Endothelial cell (in vitro differentiated cells): Measurements from ENCODE around the gene SYTL5. TPM values are rescaled to one million over a fixed set of nuclear protein-coding genes. Genes with fewer than 3 reads are reported as not detected.

Source experiments
- DNase-seq: peaks from one replicate; pipeline ENCODE4 v3.0.0; 2021; ENCODE audit warnings: low spot score
- H3K27ac Mint-ChIP-seq: one replicate; pipeline ENCODE4 v1.8.0; 2021; ENCODE audit warnings: mixed read lengths, inconsistent platforms; ENCODE audit not compliant: unreplicated experiment
- H3K27me3 Mint-ChIP-seq: one replicate; pipeline ENCODE4 v1.8.0; 2021; ENCODE audit warnings: mild to moderate bottlenecking, moderate library complexity, mixed read lengths, inconsistent platforms; ENCODE audit not compliant: unreplicated experiment
- H3K36me3 Mint-ChIP-seq: one replicate; pipeline ENCODE4 v1.8.0; 2021; ENCODE audit warnings: mild to moderate bottlenecking, low read depth, mixed read lengths, inconsistent platforms; ENCODE audit not compliant: unreplicated experiment
- H3K4me1 Mint-ChIP-seq: one replicate; pipeline ENCODE4 v1.8.0; 2021; ENCODE audit warnings: mild to moderate bottlenecking, mixed read lengths, inconsistent platforms; ENCODE audit not compliant: unreplicated experiment
- H3K4me3 Mint-ChIP-seq: one replicate; pipeline ENCODE4 v1.8.0; 2021; ENCODE audit warnings: mild to moderate bottlenecking, mixed read lengths, inconsistent platforms; ENCODE audit not compliant: unreplicated experiment
- H3K9me3 Mint-ChIP-seq: one replicate; pipeline ENCODE4 v1.8.0; 2021; ENCODE audit warnings: mixed read lengths, inconsistent platforms; ENCODE audit not compliant: unreplicated experiment
- CTCF ChIP-seq: fragments of 200-600 bp; sonication (generic); IDR thresholded peaks from one replicate; pipeline ENCODE4 v1.5.0; 2021; ENCODE audit warnings: antibody characterized with exemption; ENCODE audit not compliant: unreplicated experiment
- total RNA-seq: library from RNA; stranded (reverse); fragmentation: NEBNext Ultra II Directional; extraction: Animal tissue kit (Norgen Biotek cat#: 25700); gene quantifications from one replicate; pipeline ENCODE4 v1.2.1, GENCODE V29; 2021; ENCODE audit not compliant: unreplicated experiment

The SYTL5 gene
- total RNA-seq, 1 donor from 2014 or later: not detected

DNA sequence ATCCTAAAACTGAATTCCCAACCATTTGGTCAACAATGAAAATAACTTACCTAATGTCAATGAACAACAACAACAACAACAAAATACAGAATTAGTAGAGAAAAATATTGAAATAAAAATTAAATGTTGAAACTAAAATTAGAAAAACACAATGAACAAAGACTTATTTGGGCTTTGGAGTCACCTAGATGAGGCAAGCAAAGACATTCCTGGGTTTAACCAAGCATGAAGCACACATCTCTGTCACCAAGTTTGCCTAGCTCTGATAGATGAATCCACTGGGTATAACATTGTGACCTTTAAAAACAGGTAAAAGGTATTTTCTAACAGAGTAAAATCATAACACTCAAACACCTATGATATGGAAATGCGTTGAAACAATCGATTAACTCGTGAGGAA is 13.2 kb upstream of the SYTL5 start:
- no peak overlapping the region for H3K4me3 Mint-ChIP-seq
- no peak for TF ChIP-seq CTCF
- no peaks in the 10 kb centered on the region for H3K36me3 Mint-ChIP-seq
- H3K27me3 Mint-ChIP-seq: no peaks in the 10 kb centered on the region
- H3K27ac Mint-ChIP-seq: no peak overlapping the region
- no peaks in the 10 kb centered on the region for H3K9me3 Mint-ChIP-seq
- H3K4me1 Mint-ChIP-seq: peaks cover 16% of the 10 kb centered on the region
- DNase-seq: no peak

DNA sequence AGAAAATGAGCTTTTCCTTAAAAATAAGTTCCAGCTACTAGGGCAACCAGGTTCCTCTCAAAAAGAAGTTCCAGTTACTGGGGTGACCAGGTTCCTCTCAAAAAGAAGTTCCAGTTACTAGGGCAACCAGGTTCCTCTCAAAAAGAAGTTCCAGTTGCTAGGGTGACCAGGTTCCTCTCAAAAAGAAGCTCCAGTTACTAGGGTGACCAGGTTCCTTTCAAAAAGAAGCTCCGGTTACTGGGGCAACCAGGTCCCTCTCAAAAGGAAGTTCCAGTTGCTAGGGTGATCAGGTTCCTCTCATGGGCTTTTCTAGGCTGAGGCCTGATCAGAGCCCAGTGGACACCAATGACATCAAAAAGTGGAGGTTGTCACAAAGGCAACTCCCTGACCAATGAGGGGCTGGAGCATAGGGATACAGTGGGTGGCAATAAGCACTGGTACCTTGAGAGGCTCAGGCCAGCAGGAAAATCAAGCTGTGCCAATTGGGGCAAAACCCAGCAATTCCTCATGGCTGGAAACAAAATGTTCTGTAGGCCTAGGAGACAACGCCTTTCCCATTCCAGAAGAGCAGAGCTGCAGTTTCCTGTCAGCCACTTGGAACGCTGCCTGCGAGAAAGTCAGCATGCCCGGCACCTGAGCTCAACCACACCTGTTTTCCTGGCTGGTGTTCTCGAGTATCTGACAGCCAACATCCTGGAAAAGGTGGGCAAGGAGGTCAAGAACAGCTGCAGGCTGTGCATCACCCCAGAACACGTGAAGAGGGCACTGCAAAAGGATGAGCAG is 12.3 kb upstream of the SYTL5 start:
- Mint-ChIP-seq H3K9me3 (no peaks in the 10 kb centered on the region), H3K27ac (no peak overlapping the region), H3K4me1 (peaks cover 14% of the 10 kb centered on the region), H3K27me3 (no peaks in the 10 kb centered on the region), H3K4me3 (no peak overlapping the region), H3K36me3 (no peaks in the 10 kb centered on the region)
- DNase-seq: no peak
- TF ChIP-seq CTCF: no peak

- Mint-ChIP-seq H3K36me3 (no peaks in the 10 kb centered on the region), H3K27me3 (no peaks in the 10 kb centered on the region), H3K4me1 (peaks cover 10% of the 10 kb centered on the region)
Observed at GRCh38 chrX:37995428-37995827, 10.9 kb upstream of the SYTL5 start.

DNA sequence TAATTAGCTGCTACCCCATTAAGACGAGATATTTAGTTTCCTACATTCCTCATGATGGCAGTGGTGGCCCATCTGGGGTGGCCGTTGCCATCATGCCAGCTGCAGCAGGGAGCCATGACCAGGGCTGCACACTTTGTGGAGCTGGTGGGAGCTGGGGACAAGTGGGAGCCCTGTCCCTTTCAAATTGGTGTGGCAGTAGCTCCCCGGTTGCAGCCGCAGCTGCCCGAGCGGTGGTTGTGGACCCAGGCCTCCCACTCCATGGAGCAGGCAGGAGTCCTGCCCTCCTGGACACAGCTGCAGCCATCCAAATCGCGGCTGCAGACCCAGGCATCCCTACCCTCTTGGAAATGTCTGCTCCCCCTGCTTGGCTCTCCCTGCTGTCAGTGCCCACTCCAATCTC is 9.3 kb upstream of the SYTL5 start:
- TF ChIP-seq CTCF: no peak
- no peaks in the 10 kb centered on the region for H3K36me3 Mint-ChIP-seq
- H3K4me1 Mint-ChIP-seq: no peaks in the 10 kb centered on the region
- no peak overlapping the region for H3K4me3 Mint-ChIP-seq
- H3K27me3 Mint-ChIP-seq: no peaks in the 10 kb centered on the region
- H3K27ac Mint-ChIP-seq: no peak overlapping the region
- no peak for DNase-seq
- H3K9me3 Mint-ChIP-seq: no peaks in the 10 kb centered on the region

More at GRCh38 chrX:37995428-37995827, 10.9 kb upstream of the SYTL5 start:
- DNase-seq: no peak
- Mint-ChIP-seq H3K27ac (no peak overlapping the region), H3K9me3 (no peaks in the 10 kb centered on the region), H3K4me3 (no peak overlapping the region)
- TF ChIP-seq CTCF: no peak

GRCh38 chrX:37998586-37999262 is 7.6 kb upstream of the SYTL5 start:
- no peak for TF ChIP-seq CTCF
- Mint-ChIP-seq H3K27me3 (no peaks in the 10 kb centered on the region), H3K27ac (no peak overlapping the region), H3K4me3 (no peak overlapping the region), H3K4me1 (no peaks in the 10 kb centered on the region), H3K36me3 (no peaks in the 10 kb centered on the region), H3K9me3 (no peaks in the 10 kb centered on the region)
- no peak for DNase-seq
